HepG2 (cell line): Measurements from ENCODE around the gene RGP1.

Source experiments
- ASH2L ChIP-seq: fragments of 300-600, 200-600 bp; sonication (generic); IDR thresholded peaks from 2 replicates; pipeline ENCODE4 v1.7.0; 2017; ENCODE audit warnings: low read depth, mild to moderate bottlenecking, moderate library complexity, mixed read lengths, low read length; ENCODE audit not compliant: insufficient read length
- CTCF ChIP-seq: sonication (generic); formaldehyde crosslinking; IDR thresholded peaks from 2 replicates; pipeline ENCODE4 v1.5.0; 2020; ENCODE audit warnings: mild to moderate bottlenecking, missing genetic modification reagents, moderate library complexity
- DNMT1 ChIP-seq: sonication (generic); formaldehyde crosslinking; IDR thresholded peaks from 2 replicates; pipeline ENCODE4 v1.5.1; 2020; ENCODE audit warnings: mild to moderate bottlenecking, missing genetic modification reagents
- FOXA1 ChIP-seq, 2 experiments: fragments of 450-650 bp in 1 of 2; sonication (generic) in 1 of 2; formaldehyde crosslinking in 1 of 2; IDR thresholded peaks; 2 replicates each; pipeline versions ENCODE4 v1.4.0 to v1.6.1; 2016 to 2020; ENCODE audit warnings: missing genetic modification reagents in 1 of 2
- GATAD2A ChIP-seq: IDR thresholded peaks from 2 replicates; pipeline ENCODE4 v1.6.1; 2016
- KAT8 ChIP-seq: IDR thresholded peaks from 2 replicates; pipeline ENCODE4 v1.6.1; 2016; ENCODE audit warnings: missing genetic modification reagents, missing compliant biosample characterization

GRCh38 chr9:35771943-35772342 is 22.9 kb downstream of the RGP1 start:
- TF ChIP-seq FOXA1 (IDR thresholded peaks at IDR 0.05) (no peak), FOXA1 (CRISPR knock-in tag; IDR thresholded peaks at IDR 0.05) (no peak), GATAD2A (CRISPR knock-in tag) (peak; percentile 51; the same call in 1 of the 2 replicates), DNMT1 (CRISPR knock-in tag) (no peak), KAT8 (CRISPR knock-in tag) (no peak), CTCF (CRISPR knock-in tag) (no peak), ASH2L (no peak)
